ENCODE data around the gene ZBTB7A. TPM values are rescaled to one million over a fixed set of nuclear protein-coding genes. Genes with fewer than 3 reads are reported as not detected.
A peak's percentile ranks its signal among the peaks of the same experiment; 100 is the strongest.

The ZBTB7A gene
- total RNA-seq, 4 donors from 2014 or later, result 60.5 to 187 (median 81.2) TPM

- no peak for TF ChIP-seq POLR2A (IDR thresholded peaks at IDR 0.05)
- TF ChIP-seq CTCF (IDR thresholded peaks at IDR 0.05), result no peak
- 73% methylated on average over 7 to 12 of the region's 15 CpGs for WGBS, 2 donors
These were observed 17.3 kb downstream of the ZBTB7A start for GRCh38 chr19:4049432-4049831.

GRCh38 chr19:4046946-4047683 lies 19.6 kb downstream of the ZBTB7A start:
- H3K9me3 ChIP-seq, result no peaks in the 10 kb centered on the region
- intact Hi-C loops (cut with DNase I), result no loop called here
- DNase-seq, result no peak
- peaks cover 31 to 86% (median 32%) of the 10 kb centered on the region in 3 donors for H3K4me1 ChIP-seq
- TF ChIP-seq POLR2A (IDR thresholded peaks at IDR 0.05) (no peak), CTCF (IDR thresholded peaks at IDR 0.05) (no peak)
- 80 to 81% methylated on average over 16 to 17 of the region's 33 CpGs for WGBS, 2 donors
- no peak overlapping the region for H3K27ac ChIP-seq
- H3K27me3 ChIP-seq, result no peaks in the 10 kb centered on the region
- no peak overlapping the region for H3K4me3 ChIP-seq
- H3K36me3 ChIP-seq, result peaks cover 0 to 88% (median 18%) of the 10 kb centered on the region in 3 donors

More at GRCh38 chr19:4049432-4049831, 17.3 kb downstream of the ZBTB7A start:
- Histone ChIP-seq H3K9me3 (no peaks in the 10 kb centered on the region), H3K27ac (peak overlapping the region in 3 of 4 donors; percentile 9 to 89 (median 28)), H3K27me3 (no peaks in the 10 kb centered on the region), H3K4me1 (peaks cover 36 to 86% (median 37%) of the 10 kb centered on the region in 3 donors), H3K36me3 (peaks cover 18 to 98% (median 35%) of the 10 kb centered on the region in 3 donors), H3K4me3 (no peak overlapping the region)
- intact Hi-C loops (cut with DNase I), result no loop called here
- no peak for DNase-seq

- DNase-seq, result no peak
- peaks cover 0 to 88% (median 18%) of the 10 kb centered on the region in 3 donors for H3K36me3 ChIP-seq
- H3K27me3 ChIP-seq, result no peaks in the 10 kb centered on the region
- no peak overlapping the region for H3K4me3 ChIP-seq
- H3K9me3 ChIP-seq, result no peaks in the 10 kb centered on the region
- 72 to 81% methylated on average over 7 of the region's 7 CpGs for WGBS, 2 donors
- TF ChIP-seq POLR2A (IDR thresholded peaks at IDR 0.05), result no peak
- no peak for TF ChIP-seq CTCF (IDR thresholded peaks at IDR 0.05)
- no peak overlapping the region for H3K27ac ChIP-seq
- intact Hi-C loops (cut with DNase I), result no loop called here
- peaks cover 23 to 81% (median 24%) of the 10 kb centered on the region in 3 donors for H3K4me1 ChIP-seq
These were observed 20.4 kb downstream of the ZBTB7A start for GRCh38 chr19:4046362-4046691.

- peaks cover 0 to 87% (median 18%) of the 10 kb centered on the region in 3 donors for H3K36me3 ChIP-seq
- no peak for DNase-seq
- H3K27ac ChIP-seq, result no peak overlapping the region
- 79 to 81% methylated on average over 18 to 23 of the region's 32 CpGs for WGBS, 2 donors
- H3K9me3 ChIP-seq, result no peaks in the 10 kb centered on the region
- no peak overlapping the region for H3K4me3 ChIP-seq
- H3K27me3 ChIP-seq, result no peaks in the 10 kb centered on the region
- intact Hi-C loops (cut with DNase I), result no loop called here
- TF ChIP-seq POLR2A (IDR thresholded peaks at IDR 0.05) (no peak), CTCF (IDR thresholded peaks at IDR 0.05) (no peak)
- H3K4me1 ChIP-seq, result peaks cover 22 to 76% (median 24%) of the 10 kb centered on the region in 3 donors
These were observed 20.9 kb downstream of the ZBTB7A start for GRCh38 chr19:4045597-4046361.

GRCh38 chr19:4044990-4045465 lies 21.7 kb downstream of the ZBTB7A start:
- TF ChIP-seq POLR2A (IDR thresholded peaks at IDR 0.05), result no peak
- no peak for TF ChIP-seq CTCF (IDR thresholded peaks at IDR 0.05)
- Histone ChIP-seq H3K27me3 (no peaks in the 10 kb centered on the region), H3K27ac (peak overlapping the region in 2 of 4 donors; percentile 1 to 16), H3K9me3 (no peaks in the 10 kb centered on the region), H3K4me3 (no peak overlapping the region), H3K4me1 (peaks cover 18 to 68% (median 22%) of the 10 kb centered on the region in 3 donors), H3K36me3 (peaks cover 0 to 80% (median 13%) of the 10 kb centered on the region in 3 donors)
- 64 to 75% methylated on average over 5 to 16 of the region's 21 CpGs for WGBS, 2 donors
- intact Hi-C loops (cut with DNase I), result no loop called here
- DNase-seq, result no peak

Measured in esophagus squamous epithelium (tissue), 5 donors.